GM12872 (cell line): Measurements from ENCODE around the gene SOWAHC.

ENCODE experiments used
- TF ChIP-seq, protein P1 (sequence below): IDR thresholded peaks from 3 replicates; pipeline ENCODE4 v1.5.1; 2011; ENCODE audit warnings: low read depth, mild to moderate bottlenecking, low read length, moderate library complexity; ENCODE audit not compliant: insufficient read depth

The SOWAHC gene

DNA sequence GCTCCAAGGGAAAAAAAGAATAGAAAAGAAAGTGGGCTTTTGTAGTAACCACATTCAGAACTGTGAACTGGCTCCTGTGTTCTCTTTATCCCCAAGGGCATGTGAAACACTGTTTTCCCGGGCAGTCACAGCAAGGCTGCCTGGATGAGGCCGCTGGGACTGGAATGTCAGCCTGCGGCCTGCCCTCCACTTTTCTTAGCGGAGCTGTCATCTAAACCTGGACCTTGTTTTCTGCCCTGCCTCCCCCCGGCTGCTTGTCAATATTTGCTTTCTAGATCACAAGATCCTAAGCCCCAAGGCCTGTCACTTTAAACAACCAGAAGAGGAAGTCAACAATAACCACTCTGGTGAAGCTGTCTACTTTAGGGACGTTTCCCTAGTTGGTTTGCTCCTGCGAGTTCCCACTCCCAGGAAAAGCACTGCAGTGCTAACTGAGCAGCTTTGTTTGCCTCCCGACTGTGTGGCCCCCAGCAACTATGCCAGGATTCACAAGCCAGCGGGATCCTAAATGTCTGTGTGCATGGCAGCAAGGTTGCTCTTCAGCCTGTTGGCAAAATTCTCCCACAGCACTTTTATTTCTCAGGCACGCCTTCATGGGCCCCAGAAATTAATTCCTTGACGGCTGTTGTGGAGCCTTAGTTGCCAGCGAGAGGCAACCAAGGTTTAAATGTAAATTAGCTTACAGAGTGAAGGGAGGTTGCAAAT lies 30.6 kb downstream of the SOWAHC start:
- TF ChIP-seq, protein P1, sequence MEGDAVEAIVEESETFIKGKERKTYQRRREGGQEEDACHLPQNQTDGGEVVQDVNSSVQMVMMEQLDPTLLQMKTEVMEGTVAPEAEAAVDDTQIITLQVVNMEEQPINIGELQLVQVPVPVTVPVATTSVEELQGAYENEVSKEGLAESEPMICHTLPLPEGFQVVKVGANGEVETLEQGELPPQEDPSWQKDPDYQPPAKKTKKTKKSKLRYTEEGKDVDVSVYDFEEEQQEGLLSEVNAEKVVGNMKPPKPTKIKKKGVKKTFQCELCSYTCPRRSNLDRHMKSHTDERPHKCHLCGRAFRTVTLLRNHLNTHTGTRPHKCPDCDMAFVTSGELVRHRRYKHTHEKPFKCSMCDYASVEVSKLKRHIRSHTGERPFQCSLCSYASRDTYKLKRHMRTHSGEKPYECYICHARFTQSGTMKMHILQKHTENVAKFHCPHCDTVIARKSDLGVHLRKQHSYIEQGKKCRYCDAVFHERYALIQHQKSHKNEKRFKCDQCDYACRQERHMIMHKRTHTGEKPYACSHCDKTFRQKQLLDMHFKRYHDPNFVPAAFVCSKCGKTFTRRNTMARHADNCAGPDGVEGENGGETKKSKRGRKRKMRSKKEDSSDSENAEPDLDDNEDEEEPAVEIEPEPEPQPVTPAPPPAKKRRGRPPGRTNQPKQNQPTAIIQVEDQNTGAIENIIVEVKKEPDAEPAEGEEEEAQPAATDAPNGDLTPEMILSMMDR, result no peak

DNA sequence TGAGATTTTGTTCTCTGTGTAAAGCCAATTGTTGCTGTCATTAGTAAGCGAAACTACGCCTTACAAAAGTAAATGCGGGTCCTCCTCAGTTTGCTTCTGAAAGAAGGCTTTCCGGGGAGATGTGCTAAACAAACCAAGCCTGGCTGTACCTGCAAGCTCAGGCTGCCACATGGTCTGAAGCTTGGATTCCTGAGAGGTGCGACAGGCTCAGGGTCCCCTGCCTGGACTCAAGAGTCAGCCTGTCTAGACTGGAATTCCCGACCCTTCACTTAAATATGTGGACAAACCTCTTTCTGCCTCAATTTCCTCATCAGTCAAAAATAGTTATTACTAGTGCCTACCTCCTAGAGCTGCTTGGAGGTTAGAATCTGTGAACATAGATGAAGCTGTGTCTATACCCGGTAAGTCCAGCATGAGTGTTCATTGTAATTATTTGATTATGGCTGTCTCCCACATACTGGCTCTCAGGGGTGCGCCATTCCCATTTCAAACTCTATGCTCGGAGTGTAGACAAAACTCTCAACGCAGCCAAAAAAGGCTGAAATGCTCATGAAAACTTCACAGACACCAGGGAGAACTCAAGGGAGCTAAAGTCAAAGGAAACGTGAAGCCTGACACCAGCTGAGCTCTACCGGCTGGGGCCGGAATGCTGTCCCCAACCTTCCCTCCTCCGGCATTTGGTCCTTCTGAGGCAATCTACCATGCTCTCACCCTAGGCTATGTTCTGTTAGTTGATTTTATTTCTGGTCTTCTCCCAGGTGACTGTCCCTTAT lies 31.4 kb downstream of the SOWAHC start:
- TF ChIP-seq, protein P1, result no peak

DNA sequence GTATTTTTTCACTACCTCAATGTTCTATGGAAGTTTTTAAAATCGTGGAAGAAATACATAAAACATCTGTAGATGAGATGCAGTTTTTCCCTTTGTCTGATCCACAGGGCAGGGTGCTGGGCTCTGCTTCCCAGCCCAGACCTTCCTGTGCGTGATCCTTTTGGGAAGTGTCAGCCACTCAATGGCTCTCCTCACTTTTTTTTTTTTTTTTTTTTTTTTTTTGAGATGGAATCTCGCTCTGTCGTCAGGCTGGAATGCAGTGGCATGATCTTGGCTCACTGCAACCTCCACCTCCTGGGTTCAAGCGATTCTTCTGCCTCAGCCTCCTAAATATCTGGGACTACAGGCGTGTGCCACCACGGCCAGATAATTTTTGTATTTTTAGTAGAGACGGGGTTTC lies 32.8 kb downstream of the SOWAHC start:
- TF ChIP-seq, protein P1, result no peak

DNA sequence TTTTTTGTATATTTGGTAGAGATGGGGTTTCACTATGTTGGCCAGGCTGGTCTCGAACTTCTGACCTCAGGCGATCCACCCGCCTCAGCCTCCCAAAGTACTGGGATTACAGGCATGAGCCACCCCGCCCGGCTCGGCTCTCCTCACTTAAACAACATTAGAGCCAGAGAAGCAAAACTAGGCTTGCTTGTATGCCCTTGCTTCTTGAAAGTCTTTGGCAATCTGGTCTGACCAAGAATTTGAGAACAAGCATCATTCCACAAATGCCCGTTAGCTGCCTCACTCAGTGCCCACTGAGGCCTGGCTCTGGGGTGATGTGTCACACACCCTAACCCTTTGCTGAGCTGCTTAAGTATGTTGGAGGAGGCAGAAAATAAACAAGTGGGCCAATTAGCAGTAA lies 33.5 kb downstream of the SOWAHC start:
- TF ChIP-seq, protein P1, result no peak

DNA sequence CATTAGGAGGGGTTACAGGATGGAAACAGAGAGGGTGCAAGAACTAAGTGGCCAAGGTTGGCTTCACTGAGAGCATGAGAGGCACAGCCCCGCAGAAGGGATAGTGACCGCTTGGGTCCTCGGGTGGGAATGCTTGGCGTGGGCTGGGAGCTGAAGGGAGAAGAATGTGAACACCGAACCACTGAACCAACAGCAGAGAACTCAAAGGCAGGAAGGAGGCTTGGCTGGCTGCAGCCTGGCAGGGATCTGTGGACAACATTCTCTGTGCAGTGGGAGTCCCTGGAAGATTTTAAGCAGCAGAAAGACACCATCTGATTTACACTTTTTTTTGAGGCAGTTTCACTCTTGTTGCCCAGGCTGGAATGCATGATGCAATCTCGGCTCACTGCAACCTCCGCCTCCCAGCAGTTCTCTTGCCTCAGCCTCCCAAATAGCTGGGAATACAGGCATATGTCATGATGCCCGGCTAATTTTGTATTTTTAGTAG lies 33.9 kb downstream of the SOWAHC start:
- TF ChIP-seq, protein P1, result no peak

- TF ChIP-seq, protein P1, result no peak
These were observed 35.9 kb downstream of the SOWAHC start for GRCh38 chr2:109649736-109650695.
